HG02981 (cell line): ENCODE data around the gene KDM5A.
A peak's percentile ranks its signal among the peaks of the same experiment; 100 is the strongest.
"Not testable (repeated sequence)": the region's sequence is repeated elsewhere in the genome, so short reads cannot be mapped to it uniquely, and the experiment has no call there.

Experiments used
- ATAC-seq: cut with Tn5 transposase; IDR thresholded peaks from one replicate; pipeline ENCODE4 v1.9.1; 2021; ENCODE audit warnings: mild to moderate bottlenecking, moderate library complexity; ENCODE audit not compliant: unreplicated experiment

Gene KDM5A

DNA sequence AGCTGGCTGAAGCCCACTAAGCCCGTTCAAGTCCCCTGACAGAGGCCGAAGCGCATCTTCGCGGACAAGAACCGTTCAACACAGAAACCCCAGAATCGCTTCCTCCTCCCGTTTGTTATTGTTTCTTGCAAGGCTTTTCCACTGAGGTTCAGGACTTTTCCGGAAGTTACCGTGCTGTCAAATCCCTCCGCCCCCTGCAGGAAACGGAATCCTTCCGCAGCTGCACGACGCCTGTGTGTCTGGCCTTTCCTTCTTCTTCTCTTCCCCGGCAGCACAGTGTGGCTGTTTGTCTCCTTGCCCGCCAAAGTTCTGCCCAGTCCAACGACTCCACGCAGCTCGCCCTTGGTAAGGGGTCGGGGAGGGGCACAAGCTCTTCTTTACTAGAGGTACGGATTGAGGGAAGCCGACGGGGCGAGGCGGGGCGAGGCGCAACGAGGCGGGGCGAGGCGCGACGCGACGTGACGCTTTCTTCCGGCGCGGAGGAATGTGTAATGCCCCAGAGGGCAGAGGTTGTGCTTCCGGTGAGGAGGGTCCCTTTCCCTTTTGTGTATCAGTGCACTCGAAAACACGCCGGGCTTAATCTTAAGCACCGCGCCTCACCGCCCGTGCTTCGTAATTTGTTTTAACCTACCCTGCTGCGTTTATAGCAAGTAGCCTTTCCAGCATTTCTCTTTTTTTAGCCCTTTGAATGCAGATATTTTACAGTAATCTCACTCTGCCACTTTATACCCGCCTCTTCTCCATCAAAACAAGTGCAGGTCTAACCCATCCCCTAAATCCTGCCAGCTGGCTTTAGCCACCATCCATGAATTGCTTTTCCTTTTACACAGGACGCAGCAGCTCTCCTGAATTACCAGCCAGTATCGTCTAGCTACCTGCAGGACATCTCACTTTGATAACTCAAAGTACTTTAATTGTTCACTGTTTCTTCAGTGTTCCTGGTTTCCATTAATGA is at the start of gene KDM5A:
Gene KDM5A, minus strand, starts transcription at position 179 of the 955 bp plus-strand sequence. CDS start 229 bp downstream, outside the sequence.
- ATAC-seq, result peak; percentile 93

DNA sequence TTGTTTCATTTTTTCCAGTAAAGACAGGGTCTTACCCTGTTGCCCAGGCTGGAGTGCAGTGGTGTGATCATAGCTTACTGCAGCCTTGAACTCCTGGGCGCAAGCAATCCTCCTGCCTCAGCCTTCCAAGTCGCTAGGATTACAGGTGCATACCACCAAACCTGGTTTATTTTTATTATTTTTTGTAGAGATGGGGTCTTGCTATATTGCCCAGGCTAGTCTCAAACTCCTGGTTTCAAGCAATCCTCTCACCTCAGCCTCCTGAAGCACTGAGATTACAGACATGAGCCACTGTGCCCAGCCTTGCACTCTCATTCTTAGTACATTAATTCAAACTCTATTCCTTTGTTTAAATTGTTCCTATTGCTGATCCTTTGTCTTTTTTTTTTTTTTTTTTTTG is 46.6 kb upstream of the KDM5A start:
- not testable (repeated sequence) for ATAC-seq

DNA sequence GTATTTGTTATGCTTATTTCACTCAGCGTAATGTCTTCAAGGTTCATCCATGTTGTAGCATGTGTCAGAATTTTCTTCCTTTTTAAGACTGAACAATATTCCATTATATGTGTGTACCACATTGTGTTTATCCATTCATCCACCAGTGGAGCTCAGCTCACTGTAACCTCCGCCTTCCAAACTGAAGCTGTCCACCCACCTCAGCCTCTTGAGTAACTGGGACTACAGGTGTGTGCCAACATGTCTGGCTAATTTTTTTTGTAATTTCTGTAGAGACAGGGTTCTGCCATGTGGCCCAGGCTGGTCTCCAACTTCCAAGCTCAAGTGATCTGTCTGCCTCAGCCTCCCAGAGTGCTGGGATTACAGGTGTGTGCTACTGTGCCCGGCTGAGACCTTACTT is 33.4 kb upstream of the KDM5A start:
- no peak for ATAC-seq

DNA sequence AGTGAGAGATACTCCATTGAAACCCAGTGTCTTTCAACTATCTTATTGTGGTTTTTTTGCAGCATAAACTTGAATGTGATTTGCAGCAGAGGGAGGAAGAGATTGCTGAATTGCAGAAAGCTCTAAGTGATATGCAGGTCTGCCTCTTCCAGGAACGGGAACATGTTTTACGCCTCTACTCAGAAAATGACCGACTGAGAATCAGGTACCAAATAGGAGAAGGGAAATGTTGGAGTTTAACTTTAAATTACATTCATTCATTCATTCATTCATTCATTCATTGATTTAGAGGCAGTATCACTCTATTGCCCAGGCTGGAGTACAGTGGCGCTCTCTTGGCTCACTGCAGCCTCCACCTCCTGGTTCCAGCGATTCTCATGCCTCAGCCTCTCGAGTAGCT is 29.3 kb upstream of the KDM5A start:
- ATAC-seq, result no peak

DNA sequence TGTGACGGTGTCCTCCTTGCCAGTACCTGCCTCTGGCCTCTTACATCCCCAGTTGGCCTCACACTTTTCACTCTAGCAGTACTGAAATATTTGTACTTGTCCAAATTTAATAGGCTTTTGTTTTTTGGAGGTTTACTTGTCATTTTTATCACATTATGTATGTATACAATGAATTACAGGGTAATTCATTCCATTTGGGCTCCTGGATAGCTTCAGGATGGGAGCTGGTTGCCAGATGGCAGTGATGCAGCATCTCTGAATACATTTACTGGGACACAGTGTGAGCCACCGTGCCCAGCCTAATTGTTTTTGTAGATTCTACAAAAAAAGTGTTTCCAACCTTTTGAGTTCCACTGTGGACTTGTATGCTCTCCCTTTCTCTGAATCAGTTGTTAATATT is 25.7 kb upstream of the KDM5A start:
- no peak for ATAC-seq

DNA sequence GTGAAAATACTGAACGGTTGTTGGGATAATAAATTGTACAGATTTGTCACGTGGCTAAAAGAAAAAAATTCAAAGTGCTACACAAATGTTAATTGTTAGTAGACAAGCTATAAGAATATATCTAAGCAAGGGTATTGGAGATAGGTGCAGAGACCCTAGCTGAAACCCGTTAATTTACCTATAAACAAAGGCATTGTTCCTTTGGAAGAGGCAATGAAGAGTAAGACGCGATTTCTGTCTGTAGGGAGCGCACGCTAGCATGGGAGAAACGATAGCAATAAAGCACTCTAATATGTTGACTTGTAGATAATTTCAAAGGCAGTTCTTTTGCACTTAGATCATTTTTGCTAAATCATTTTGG is 12.9 kb upstream of the KDM5A start:
- no peak for ATAC-seq

DNA sequence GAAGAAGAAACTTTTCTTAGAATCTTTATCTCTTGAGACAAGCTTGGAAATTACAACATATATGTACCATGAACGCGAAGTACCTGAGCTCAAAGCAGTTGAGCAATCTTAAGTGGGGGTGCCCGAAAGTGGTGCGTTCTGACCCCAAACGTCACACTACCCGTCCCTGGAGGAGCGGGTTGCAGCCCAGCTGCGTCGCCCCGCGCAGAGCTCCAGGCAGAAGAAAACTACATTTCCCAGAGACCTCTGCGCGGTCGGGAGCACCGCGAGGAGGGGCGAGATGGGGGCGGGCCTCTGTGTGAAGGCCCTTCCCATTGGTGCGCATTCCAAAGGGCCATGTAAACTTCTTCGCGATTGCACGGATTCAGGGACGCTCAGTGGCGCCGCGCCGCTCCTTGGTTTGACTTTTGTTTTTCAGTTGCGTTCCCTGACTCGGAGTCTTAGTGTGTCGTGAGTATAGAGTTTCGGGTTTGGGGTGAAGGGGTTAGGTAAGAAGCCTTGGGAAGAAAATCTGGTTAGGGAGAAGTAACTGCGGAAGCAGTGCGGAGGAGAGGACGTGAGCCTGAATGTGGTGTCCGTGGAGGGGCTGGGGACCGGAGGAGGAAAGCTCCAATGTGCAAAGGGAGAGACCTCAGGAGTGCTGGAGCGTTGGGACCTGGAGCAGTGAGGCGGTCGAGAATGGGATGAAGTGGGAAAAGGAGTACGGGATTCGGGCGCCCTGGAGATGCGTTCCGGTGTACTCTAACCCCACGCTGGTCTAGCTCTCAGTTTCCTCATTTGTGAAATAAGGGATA is 12.3 kb upstream of the KDM5A start, which contains the start of gene CCDC77:
Gene CCDC77, plus strand, starts transcription at position 410 of the 794 bp plus-strand sequence. CDS start 7,740 bp downstream, outside the sequence.
- ATAC-seq, result peak; percentile 95

DNA sequence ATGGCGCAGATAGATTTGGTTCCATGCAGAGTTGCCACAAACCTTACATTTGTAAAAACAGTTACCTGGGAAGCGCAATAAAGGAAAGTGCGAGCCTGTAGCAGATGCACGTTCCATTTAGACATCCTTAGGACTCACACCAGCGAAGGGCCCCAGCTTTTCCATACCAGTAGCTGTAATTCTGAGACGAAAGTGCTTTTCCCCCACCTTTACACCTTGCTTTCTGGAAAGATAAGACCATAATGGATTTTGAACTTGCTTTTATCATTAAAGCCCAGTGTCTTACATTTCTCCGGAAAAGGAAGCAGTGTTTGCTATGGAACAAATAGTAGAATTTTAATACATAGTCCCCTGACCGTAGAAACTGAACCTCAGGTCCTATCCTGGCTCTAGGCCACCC is 11.7 kb upstream of the KDM5A start:
- no peak for ATAC-seq

DNA sequence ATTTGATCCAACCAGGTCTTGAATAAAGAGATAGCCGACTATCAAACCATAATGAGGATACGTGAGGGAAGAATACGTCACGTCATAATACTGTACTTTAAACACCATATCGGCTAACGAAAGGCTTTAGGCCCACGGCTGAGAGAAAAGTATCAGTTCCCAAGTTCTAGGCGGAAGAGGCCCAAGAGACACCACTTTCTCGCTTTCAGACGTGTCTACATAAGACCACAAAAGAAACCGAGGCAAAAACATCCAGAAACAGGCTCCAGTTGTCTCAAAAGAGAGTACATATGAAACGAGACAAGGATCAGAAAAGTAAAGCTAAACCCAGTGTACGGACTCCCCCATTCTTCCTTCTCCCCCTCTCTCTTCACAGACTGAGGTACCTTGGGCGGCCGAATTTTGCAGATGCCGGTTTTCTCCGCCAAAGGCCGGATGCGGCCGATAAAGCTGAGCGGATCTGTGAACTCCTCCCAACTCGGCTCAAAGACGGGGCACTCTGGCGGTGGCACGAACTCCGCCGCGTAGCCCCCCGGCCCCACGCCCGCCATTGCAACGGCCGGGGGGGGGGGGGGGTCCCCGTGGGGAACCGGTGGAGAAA is 479 bp downstream of the KDM5A start:
- peak; percentile 14 for ATAC-seq

DNA sequence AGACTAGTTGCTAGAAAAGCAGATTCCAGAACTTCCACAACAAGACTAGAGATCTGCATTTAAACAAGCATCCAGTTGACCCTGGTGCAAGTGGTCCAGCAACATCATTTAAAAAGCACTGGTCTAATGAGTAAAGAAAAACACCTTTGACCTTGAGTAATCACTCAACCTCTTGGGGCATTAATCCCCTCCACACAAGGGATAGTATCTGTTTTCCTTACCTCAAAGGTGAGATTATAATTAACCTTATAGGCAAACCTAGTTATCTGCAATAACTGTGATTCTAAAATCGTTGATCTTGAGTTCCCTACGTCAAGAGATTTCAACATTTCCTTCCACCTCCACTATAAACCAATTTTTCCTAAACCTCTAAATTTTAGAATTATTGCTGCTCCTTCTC is 1.1 kb downstream of the KDM5A start:
- ATAC-seq, result no peak

DNA sequence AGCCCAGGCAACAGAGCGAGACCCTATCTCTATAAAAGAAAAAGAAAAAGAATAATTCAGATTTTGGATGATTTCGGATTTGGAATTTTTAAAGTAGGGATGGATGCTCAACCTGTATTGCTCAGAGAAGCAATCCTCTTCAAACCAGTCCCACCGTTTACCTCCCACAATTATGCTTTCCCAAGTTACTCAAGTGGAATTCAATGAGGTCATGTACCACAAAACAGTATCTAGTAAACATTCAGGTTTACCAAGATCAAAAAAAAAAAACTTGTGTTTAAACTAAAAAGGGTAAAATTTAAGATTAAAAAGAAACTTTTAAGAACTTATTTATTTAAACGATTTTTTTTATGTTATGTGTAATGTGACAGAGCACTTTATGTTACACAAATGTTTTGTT is 2.5 kb downstream of the KDM5A start:
- ATAC-seq, result no peak

DNA sequence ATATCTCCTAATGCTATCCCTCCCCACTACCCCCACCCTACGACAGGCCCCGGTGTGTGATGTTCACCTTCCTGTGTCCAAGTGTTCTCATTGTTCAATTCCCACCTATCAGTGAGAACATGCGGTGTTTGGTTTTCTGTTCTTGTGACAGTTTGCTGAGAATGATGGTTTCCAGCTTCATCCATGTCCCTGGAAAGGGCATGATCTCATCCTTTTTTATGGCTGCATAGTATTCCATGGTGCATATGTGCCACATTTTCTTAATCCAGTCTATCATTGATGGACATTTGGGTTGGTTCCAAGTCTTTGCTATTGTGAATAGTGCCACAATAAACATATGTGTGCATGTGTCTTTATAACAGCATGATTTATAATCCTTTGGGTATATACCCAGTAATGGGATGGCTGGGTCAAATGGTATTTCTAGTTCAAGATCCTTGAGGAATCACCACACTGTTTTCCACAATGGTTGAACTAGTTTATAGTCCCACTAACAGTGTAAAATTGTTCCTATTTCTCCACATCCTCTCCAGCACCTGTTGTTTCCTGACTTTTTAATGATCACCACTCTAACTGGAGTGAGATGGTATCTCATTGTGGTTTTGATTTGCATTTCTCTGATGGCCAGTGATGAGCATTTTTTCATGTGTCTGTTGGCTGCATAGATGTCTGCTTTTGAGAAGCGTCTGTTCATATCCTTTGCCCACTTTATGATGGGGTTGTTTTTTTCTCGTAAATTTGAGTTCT is 18.2 kb downstream of the KDM5A start:
- ATAC-seq, result not testable (repeated sequence)

DNA sequence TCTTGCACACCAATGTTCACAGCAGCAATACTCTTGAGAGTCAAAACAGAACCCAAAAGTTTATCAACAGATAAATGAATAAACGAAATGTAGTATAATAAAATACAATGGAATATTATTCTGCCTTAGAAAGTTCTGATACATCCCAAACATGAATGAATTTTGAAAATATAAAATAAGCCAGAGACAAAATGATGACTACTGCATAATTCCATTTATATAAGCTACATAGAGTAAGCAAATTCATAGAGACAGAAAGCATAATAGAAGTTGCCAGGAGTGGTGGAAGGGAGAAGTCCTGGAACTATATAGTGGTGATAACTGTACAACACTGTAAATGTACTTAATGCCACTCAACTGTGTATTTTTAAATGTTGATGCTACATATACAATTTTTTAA is 21.1 kb downstream of the KDM5A start:
- no peak for ATAC-seq

DNA sequence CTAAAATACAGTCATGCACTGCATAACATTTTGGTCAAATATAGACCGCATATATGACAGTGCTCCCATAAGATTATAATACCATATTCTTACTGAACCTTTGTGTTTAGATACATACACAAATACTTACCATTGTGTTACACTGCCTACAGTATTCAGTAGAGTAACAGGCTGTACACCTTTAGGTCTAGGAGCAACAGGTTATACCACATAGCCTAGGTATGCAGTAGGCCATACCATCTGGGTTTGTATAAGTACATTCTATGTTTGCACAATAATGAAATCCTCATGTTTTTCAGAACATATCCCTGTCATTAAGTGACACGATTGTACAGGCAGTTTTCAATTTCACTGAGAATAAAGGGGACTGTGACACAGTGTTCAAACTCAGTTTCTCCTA is 22.3 kb downstream of the KDM5A start:
- ATAC-seq, result no peak

DNA sequence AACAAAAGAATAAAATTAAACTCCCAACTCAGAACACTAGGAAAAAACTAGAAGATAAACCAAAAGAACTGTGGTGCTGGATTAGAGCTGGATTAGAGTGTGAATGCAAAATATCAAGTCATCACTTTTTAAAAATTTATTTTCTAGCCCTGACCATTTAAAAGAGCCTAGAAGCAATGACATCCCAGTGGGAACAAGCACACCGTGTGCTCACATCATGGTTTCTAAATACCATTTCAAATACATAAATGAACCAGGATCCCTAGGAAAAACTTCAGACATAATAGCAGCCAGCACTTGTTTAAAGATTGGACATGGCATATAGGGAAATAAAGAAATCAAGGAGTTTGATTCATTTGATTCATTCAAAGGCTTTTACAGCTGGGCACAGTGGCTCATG is 30.0 kb downstream of the KDM5A start:
- no peak for ATAC-seq

DNA sequence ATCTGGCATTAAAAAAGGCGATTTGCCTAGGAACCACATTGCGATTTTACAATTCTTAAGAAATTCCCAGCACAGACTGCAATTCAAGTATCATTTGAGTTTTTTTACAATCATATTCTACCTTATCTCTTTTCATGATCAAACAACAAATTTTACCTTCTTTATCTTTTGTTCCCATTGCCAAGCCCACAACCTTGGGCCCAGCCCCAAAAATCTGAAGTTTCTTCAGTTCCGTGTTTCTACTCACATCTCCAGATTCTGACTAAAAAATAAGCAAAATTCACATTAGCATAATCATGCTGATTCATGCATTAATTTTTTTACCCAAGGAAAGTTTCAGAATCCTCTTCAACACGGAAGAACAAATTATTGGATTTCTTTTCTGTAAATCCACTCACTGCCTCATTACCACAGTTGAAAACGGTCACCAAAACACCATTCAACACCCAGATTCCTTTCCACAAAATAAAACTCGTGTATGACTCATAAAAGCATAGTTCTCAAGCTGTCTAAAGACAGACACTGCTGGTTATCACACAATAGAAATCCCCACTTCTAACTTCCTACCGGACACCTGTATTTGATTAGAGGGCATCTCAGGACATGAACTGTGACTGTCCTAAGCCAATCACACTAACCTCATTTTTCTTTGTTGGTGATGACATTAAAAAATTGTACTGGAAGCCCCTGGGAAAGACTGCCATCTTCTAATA is 32.7 kb downstream of the KDM5A start:
- no peak for ATAC-seq

DNA sequence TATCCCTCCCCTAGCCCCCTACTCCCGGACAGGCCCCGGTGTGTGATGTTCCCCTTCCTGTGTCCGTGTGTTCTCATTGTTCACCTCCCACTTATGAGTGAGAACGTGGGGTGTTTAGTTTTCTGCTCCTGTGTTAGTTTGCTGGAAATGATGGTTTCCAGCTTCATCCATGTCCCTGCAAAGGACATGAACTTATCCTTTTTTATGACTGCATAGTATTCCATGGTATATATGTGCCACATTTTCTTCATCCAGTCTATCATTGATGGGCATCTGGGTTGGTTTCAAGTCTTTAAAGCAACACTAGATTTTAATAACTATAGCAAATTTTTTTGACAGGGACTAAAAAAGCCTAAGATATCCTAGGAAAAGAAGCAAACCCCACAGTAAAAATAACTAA is 37.9 kb downstream of the KDM5A start:
- ATAC-seq, result not testable (repeated sequence)

DNA sequence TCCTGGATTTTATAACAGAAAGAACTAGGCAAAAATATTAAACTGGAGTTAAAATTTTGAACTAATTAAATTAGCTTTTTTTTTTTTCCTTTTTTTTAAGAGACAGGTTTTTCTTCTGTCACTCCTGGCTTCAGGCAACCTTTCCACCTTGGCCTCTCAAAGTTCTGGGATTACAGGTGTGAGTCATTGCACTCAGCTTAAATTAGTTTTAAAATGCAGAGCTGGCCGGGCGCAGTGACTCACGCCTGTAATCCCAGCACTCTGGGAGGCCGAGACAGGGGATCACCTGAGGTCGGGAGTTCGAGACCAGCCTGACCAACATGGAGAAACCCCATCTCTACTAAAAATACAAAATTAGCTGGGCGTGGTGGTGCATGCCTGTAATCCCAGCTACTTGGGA is 39.5 kb downstream of the KDM5A start:
- not testable (repeated sequence) for ATAC-seq

DNA sequence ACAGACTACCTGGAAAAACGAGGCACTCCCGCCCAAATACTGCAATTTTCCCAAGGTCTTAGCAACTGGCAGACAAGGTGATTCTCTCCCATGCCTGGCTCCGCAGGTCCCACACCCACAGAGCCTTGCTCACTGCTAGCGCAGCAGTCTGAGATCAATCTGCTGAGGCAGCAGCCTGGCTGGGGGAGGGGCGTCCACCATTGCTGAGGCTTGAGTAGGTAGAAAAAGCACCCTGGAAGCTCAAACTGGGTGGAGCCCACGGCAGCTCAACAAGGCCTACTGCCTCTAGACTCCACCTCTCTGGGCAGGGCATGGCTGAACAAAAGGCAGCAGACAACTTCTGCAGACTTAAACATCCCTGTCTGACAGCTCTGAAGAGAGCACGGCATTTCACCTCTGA is 46.1 kb downstream of the KDM5A start:
- ATAC-seq, result not testable (repeated sequence)

DNA sequence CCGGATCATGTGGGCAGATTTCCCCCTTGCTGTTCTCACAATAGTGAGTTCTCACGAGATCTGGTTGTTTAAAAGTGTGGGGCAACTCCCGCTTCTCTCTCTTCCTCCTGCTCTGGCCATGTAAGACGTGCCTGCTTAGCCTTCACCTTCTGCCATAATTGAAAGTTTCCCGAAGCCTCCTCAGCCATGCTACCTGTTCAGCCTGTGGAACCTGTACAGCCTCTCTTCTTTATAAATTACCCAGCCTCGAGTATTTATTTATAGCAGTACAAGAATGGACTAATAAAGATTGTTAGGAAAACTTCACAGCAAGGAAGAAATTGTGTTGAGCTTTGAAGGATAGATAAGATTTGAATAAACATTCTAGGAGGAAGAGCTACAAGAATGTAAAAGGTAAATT is 52.1 kb downstream of the KDM5A start:
- ATAC-seq, result no peak
